NCI-H460 (cell line): ENCODE measurements around the gene EIF3B. TPM values are rescaled to one million over a fixed set of nuclear protein-coding genes. Genes with fewer than 3 reads are reported as not detected.
"Not testable (repeated sequence)": the region's sequence is repeated elsewhere in the genome, so short reads cannot be mapped to it uniquely, and the experiment has no call there.

Experiments
- DNase-seq: peaks from one replicate; pipeline ENCODE4 v3.0.0-alpha.2; 2016; ENCODE audit warnings: low read depth; ENCODE audit errors: extremely low read depth
- total RNA-seq: library from RNA; depleted of rRNA; stranded (reverse); fragments of >200 nt; shearing (Covaris generic); gene quantifications from 2 replicates; pipeline ENCODE4 v1.2.3, GENCODE V29; 2014

EIF3B gene
- total RNA-seq, 1 experiment from 2014 or later: 202 TPM

GRCh38 chr7:2336626-2337299, 17.9 kb upstream of the EIF3B start:
- no peak for DNase-seq

GRCh38 chr7:2347351-2348063, 7.1 kb upstream of the EIF3B start:
- not testable (repeated sequence) for DNase-seq

- no peak for DNase-seq
These were observed 4.6 kb upstream of the EIF3B start for GRCh38 chr7:2350055-2350454.

GRCh38 chr7:2350861-2351260, 3.8 kb upstream of the EIF3B start:
- no peak for DNase-seq

- no peak for DNase-seq
These were observed 1.3 kb upstream of the EIF3B start for GRCh38 chr7:2353113-2353935.

GRCh38 chr7:2353936-2354185, 766 bp upstream of the EIF3B start:
- peak; percentile 81 for DNase-seq

DNA sequence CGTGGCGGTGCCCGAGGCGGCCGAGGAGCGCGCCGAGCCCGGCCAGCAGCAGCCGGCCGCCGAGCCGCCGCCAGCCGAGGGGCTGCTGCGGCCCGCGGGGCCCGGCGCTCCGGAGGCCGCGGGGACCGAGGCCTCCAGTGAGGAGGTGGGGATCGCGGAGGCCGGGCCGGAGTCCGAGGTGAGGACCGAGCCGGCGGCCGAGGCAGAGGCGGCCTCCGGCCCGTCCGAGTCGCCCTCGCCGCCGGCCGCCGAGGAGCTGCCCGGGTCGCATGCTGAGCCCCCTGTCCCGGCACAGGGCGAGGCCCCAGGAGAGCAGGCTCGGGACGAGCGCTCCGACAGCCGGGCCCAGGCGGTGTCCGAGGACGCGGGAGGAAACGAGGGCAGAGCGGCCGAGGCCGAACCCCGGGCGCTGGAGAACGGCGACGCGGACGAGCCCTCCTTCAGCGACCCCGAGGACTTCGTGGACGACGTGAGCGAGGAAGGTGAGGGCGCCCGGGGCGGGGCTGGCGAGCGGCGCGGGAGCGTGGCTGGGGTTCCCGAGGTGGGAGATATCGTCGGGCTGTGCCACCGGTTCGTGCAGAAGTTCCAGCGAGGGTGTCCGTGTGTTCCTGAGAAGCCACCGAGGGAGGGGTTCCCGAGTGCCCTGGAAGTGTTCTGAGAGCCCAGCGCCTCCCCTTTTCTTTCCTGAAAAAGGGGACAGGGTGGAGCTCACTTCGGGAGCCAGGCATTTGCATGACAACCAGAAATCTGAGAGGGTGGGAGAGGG, 495 bp downstream of the EIF3B start:
- DNase-seq: no peak

DNA sequence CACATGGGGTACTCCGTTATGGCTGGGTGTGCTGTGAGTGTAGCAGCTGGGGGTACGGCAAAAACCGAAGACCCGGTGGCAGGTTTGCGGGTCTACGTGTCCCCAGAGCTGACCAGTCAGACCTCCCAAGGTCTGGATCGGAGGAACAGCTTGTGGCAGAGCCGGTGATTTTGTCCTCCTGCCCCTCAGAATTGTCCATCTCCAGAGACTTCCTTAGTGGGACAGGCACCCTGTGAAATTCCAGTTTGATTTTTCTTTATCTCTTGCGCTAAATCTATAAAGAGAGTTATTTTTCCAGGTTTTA, 1.0 kb downstream of the EIF3B start:
- DNase-seq: no peak

DNA sequence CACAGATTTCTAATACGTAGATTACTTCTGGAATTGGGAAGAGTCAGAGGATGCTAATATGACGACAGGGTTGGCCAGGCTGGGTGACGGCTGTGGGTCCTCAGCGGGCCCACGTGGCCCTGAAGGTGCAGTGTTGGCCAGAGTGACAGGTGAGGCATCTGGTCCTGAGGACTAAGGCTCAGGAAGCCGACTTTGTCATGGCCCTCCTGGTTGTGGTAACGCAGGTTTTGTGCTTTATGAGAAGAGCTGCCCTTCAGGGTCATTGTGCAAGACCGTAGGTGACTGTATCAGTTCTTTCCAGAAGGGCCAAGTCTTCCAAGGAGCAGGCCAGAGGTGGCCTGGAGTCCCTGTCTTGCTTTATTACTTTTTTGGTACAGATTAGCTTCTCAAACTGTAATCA, 2.5 kb downstream of the EIF3B start:
- DNase-seq: no peak

- no peak for DNase-seq
These were observed 2.9 kb downstream of the EIF3B start for GRCh38 chr7:2357571-2357970.

GRCh38 chr7:2358968-2359527, 4.4 kb downstream of the EIF3B start:
- DNase-seq: no peak

DNA sequence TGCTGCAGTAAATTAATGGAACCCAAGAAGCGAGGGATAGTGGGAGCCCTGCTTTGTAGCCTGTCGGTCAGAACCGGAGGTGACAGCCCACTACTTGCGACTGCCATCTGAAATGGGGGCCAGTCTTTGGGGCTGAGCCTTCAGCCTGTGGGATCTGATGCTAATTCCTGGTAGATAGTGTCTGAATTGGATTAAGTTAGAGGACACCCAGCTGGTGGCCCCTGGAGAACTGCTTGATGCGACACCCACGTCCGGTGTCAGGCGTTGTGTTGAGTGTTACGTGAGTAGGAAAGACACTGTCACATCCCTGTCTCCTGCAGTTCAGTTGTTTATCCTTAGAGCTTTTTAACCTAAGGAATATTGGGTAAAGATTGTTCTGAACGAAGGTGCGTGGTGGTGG, 5.0 kb downstream of the EIF3B start:
- no peak for DNase-seq

DNA sequence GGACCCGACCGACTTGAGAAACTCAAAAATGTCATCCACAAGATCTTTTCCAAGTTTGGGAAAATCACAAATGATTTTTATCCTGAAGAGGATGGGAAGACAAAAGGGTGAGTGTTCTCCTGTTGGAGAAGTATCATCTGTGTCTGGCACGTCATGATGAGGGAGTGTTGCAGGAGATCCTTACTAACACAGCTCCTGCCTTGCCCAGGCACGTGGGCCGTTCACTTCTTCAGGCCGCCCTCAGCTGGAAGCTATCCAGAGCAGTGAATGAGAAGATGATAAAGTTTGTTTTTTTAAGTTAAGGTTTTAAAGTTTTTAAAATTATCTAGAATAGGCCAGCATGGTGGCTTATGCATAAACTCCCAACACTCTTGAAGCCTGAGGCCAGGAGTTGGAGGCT, 6.2 kb downstream of the EIF3B start:
- DNase-seq: no peak

DNA sequence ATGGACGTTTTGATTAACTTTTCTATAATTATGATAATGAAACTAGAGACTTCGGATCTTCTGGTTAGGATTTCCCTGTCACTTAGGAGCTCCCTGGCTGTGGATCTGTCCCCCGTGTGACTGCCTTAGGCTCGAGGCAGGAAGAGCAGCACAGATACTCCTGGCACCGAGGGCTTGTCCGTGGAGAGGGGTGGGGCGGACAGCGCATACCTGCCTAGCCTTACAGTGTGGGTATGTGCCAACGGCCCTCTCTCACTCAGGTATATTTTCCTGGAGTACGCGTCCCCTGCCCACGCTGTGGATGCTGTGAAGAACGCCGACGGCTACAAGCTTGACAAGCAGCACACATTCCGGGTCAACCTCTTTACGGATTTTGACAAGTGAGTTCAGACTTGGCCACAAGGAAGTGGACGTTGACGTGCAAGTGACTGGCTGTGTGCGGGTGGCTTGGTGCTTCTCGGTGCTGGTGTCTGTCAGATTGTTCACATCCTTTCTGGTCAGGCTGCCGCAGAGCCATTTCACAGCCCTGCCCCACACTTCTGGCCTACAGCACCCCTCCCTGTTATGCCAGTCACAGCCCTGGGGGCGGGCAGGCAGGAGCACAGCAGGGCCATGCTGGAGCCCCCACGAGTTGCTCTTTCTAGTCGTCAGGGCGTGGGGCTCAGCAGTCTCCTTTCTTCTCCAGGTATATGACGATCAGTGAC, 7.9 kb downstream of the EIF3B start:
- DNase-seq: no peak

DNA sequence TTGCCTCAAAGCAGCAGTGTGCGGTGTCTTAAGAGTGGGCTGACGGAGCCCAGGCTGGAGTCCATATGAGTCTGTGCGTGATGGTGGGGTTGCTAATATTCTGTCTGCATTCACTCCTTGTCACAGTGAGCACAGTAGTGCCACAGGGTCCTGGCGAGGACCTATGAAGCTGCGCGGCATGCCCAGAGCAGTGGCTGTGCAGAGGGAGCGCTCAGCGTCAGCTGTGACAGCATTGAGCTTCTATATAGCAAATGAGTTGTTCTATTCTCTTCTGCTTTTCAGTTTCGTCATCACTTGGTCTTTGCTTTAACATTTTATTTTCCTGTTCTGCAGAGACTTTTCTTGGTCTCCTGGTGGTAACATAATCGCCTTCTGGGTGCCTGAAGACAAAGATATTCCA, 14.5 kb downstream of the EIF3B start:
- DNase-seq: no peak

GRCh38 chr7:2371329-2371728, 16.7 kb downstream of the EIF3B start:
- no peak for DNase-seq

- no peak for DNase-seq
These were observed 18.1 kb downstream of the EIF3B start for GRCh38 chr7:2372724-2373123.

GRCh38 chr7:2373124-2373556, 18.5 kb downstream of the EIF3B start:
- no peak for DNase-seq

DNA sequence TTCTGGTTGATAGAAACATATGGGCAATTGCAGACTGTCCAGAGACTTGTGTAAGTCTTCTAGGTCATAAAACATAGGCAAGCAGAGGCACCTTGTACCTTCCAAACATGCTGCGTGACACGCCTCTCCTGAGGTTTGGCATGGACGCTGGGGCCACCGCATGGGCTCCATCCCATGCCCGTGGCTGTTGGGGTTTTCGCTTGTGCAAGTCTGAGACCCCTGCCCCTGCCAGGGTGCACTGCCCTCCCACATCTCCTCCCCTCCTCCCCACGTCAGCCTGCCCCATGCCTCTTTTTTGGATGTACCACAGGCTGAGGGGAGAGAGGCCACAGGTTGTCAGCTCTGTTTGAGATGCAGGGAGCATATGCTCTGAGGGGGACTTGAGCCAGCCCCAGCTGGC, 19.0 kb downstream of the EIF3B start:
- DNase-seq: no peak

- no peak for DNase-seq
These were observed 19.8 kb downstream of the EIF3B start for GRCh38 chr7:2374401-2374800.
